ENCODE results near the gene TPR. TPM values are rescaled to one million over a fixed set of nuclear protein-coding genes. Genes with fewer than 3 reads are reported as not detected.
"Not testable (repeated sequence)": the region's sequence is repeated elsewhere in the genome, so short reads cannot be mapped to it uniquely, and the experiment has no call there.

Gene TPR
- polyA plus RNA-seq, 2 of the 4 experiments (the other 2 are of a cell fraction): 49.0 to 93.2 TPM

DNA sequence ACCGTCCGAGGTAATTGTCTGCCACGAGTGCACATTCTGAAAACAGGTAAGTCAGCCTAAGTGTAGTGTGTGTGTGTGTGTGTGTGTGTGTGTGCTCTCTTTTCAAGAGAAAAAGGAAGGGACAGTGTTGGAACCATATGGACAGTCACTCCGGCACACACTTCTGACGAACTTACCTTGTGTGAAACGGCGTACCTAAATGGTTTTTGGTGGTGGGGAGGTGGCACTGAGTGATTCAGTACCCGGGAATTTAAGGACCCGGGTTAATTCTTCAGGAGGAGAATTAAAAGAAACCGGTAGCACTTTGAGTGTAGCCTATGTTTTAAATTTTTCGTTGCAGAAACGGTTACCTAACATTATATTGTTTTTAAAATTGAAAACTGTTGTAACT, 871 bp upstream of the TPR start:
- no peak for FAIRE-seq
- CTCF ChIA-PET: interaction anchor here (0.6 to 2.3 kb wide), 27 partner anchors 9 to 610 kb away, joined by 3 to 18 read pairs (median 4); no protein-coding TSS in a partner anchor
- peak overlapping the region; percentile 92 for H3K4me3 ChIP-seq
- H3K27ac ChIP-seq: peak overlapping the region; percentile 82 to 93
- WGBS (ENCODE audit: missing lambda C conversion rate): 3% methylated on average over 12 of the region's 12 CpGs
- ATAC-seq: peak; percentile 35 to 47
- TF ChIP-seq RARB (CRISPR knock-in tag; IDR thresholded peaks at IDR 0.05) (no peak), ZFP36 (IDR thresholded peaks at IDR 0.05; ENCODE audit: borderline replicate concordance, partially characterized antibody) (no peak), NR3C1 (IDR thresholded peaks at IDR 0.05) (no peak), FOSL2 (IDR thresholded peaks at IDR 0.05) (no peak), FOSL2 (CRISPR knock-in tag; IDR thresholded peaks at IDR 0.05) (peak; percentile 10; the same call in 1 of the 2 replicates), PBX3 (IDR thresholded peaks at IDR 0.05) (no peak), POLR2A (IDR thresholded peaks at IDR 0.05; ENCODE audit: low read length) (0 out of 2 replicates have a peak, but pooled peaks have one; percentile 61), ZSCAN20 (CRISPR knock-in tag; IDR thresholded peaks at IDR 0.05) (no peak), TP53 (CRISPR knock-in tag; IDR thresholded peaks at IDR 0.05) (no peak), ZC3H11A (IDR thresholded peaks at IDR 0.05) (no peak), PHF8 (IDR thresholded peaks at IDR 0.05; ENCODE audit: borderline replicate concordance, low read depth) (no peak; the same call in 1 of the 2 replicates)
- no peaks in the 10 kb centered on the region for H3K9me3 ChIP-seq
- H3K4me1 ChIP-seq: peaks cover 26% of the 10 kb centered on the region; the same call in 2 of the 3 replicates
- POLR2A ChIA-PET: interaction anchor here (0.9 to 1.6 kb wide), 3 partner anchors 12 to 307 kb away, joined by 3 to 9 read pairs (median 4); no protein-coding TSS in a partner anchor
- peak in 1 of 2 experiments; percentile 18 for DNase-seq (ENCODE audit: low read depth in 1 of 2, low spot score in 1 of 2)
- H3K4me2 ChIP-seq: peak overlapping the region; percentile 87

- peak; percentile 18 to 39 for DNase-seq (ENCODE audit: low read depth in 1 of 2, low spot score in 1 of 2)
- TF ChIP-seq TFCP2L1 (CRISPR knock-in tag; IDR thresholded peaks at IDR 0.05) (peak; percentile 60; the same call in 1 of the 2 replicates), KDM5A (IDR thresholded peaks at IDR 0.05) (peak; percentile 67), ESRRA (IDR thresholded peaks at IDR 0.05; ENCODE audit: borderline replicate concordance, low read length) (no peak), E2F6 (IDR thresholded peaks at IDR 0.05; ENCODE audit: borderline replicate concordance, low read depth) (no peak)
- peak overlapping the region; percentile 82 to 93 for H3K27ac ChIP-seq
- peak overlapping the region; percentile 77 for H3K4me2 ChIP-seq
- H3K4me1 ChIP-seq: peaks cover 26% of the 10 kb centered on the region; the same call in 2 of the 3 replicates
- ATAC-seq: peak; percentile 63 to 65
- no peak for FAIRE-seq
- WGBS (ENCODE audit: missing lambda C conversion rate): under 1% methylated on average over 20 of the region's 37 CpGs
- ChIA-PET CTCF (interaction anchor here (0.6 to 2.3 kb wide), 39 partner anchors 8 to 612 kb away, joined by 3 to 18 read pairs (median 4); partner anchors contain the start of gene PTGS2), POLR2A (interaction anchor here (0.8 to 1.6 kb wide), 14 partner anchors 10 to 612 kb away, joined by 3 to 9 read pairs (median 4); partner anchors contain the start of gene PTGS2)
- no peaks in the 10 kb centered on the region for H3K9me3 ChIP-seq
- H3K4me3 ChIP-seq: peak overlapping the region; percentile 92
Observed at GRCh38 chr1:186374303-186375151, 526 bp downstream of the TPR start.

- DNase-seq (ENCODE audit: low read depth in 1 of 2, low spot score in 1 of 2); ATAC-seq; H3K4me2 ChIP-seq; H3K9me3 ChIP-seq; H3K27ac ChIP-seq; H3K4me3 ChIP-seq; POLR2A ChIA-PET; FAIRE-seq; H3K4me1 ChIP-seq: not testable (repeated sequence)
- 91% methylated on average over 8 of the region's 8 CpGs for WGBS (ENCODE audit: missing lambda C conversion rate)
- CTCF ChIA-PET: interaction anchor here (1.2 kb wide), 1 partner anchor 27 kb away, joined by 4 read pairs; the partner anchor contains the start of genes ODR4 and TPR
Observed at GRCh38 chr1:186347837-186348691, 27.0 kb downstream of the TPR start.

Data from A549 (cell line).